ENCODE measurements around the gene SPG7.
"Not testable (repeated sequence)": the region's sequence is repeated elsewhere in the genome, so short reads cannot be mapped to it uniquely, and the experiment has no call there.

SPG7 gene

GRCh38 chr16:89507834-89508590, at the start of gene SPG7:
Gene SPG7, plus strand, starts transcription at chr16:89508403. Its CDS starts 15 bp downstream, at chr16:89508418.
- peak; percentile 86 for DNase-seq (ENCODE audit: low spot score)

- no peak for DNase-seq (ENCODE audit: low spot score)
Measured at GRCh38 chr16:89458551-89458950, 49.7 kb upstream of the SPG7 start.

GRCh38 chr16:89458967-89459366, 49.2 kb upstream of the SPG7 start:
- no peak for DNase-seq (ENCODE audit: low spot score)

- no peak for DNase-seq (ENCODE audit: low spot score)
Measured at GRCh38 chr16:89460556-89460955, 47.6 kb upstream of the SPG7 start.

GRCh38 chr16:89461890-89462289, 46.3 kb upstream of the SPG7 start:
- DNase-seq (ENCODE audit: low spot score) = not testable (repeated sequence)

GRCh38 chr16:89462639-89463038, 45.6 kb upstream of the SPG7 start:
- not testable (repeated sequence) for DNase-seq (ENCODE audit: low spot score)

GRCh38 chr16:89463312-89463711, 44.9 kb upstream of the SPG7 start:
- DNase-seq (ENCODE audit: low spot score) = not testable (repeated sequence)

- no peak for DNase-seq (ENCODE audit: low spot score)
Measured at GRCh38 chr16:89466920-89467319, 41.3 kb upstream of the SPG7 start.

- no peak for DNase-seq (ENCODE audit: low spot score)
Measured at GRCh38 chr16:89467382-89467781, 40.8 kb upstream of the SPG7 start.

GRCh38 chr16:89472711-89473075, 35.5 kb upstream of the SPG7 start:
- DNase-seq (ENCODE audit: low spot score) = no peak

GRCh38 chr16:89473136-89473712, 35.0 kb upstream of the SPG7 start:
- no peak for DNase-seq (ENCODE audit: low spot score)

- no peak for DNase-seq (ENCODE audit: low spot score)
Measured at GRCh38 chr16:89473791-89474414, 34.3 kb upstream of the SPG7 start.

GRCh38 chr16:89475144-89475543, 33.1 kb upstream of the SPG7 start:
- no peak for DNase-seq (ENCODE audit: low spot score)

- DNase-seq (ENCODE audit: low spot score) = no peak
Measured at GRCh38 chr16:89476379-89476778, 31.8 kb upstream of the SPG7 start.

GRCh38 chr16:89476811-89477261, 31.4 kb upstream of the SPG7 start:
- no peak for DNase-seq (ENCODE audit: low spot score)

- DNase-seq (ENCODE audit: low spot score) = no peak
Measured at GRCh38 chr16:89478576-89479221, 29.5 kb upstream of the SPG7 start.

- DNase-seq (ENCODE audit: low spot score) = no peak
Measured at GRCh38 chr16:89481356-89481955, 26.7 kb upstream of the SPG7 start.

GRCh38 chr16:89482150-89482816, 25.9 kb upstream of the SPG7 start:
- no peak for DNase-seq (ENCODE audit: low spot score)

- DNase-seq (ENCODE audit: low spot score) = no peak
Measured at GRCh38 chr16:89482817-89483205, 25.4 kb upstream of the SPG7 start.

- peak; percentile 53 for DNase-seq (ENCODE audit: low spot score)
Measured at GRCh38 chr16:89484041-89484501, 24.1 kb upstream of the SPG7 start.

- DNase-seq (ENCODE audit: low spot score) = no peak
Measured at GRCh38 chr16:89484923-89485679, 23.1 kb upstream of the SPG7 start.
